ENCODE results near the gene AMZ1.
"Not testable (repeated sequence)": the region's sequence is repeated elsewhere in the genome, so short reads cannot be mapped to it uniquely, and the experiment has no call there.

AMZ1 gene

DNA sequence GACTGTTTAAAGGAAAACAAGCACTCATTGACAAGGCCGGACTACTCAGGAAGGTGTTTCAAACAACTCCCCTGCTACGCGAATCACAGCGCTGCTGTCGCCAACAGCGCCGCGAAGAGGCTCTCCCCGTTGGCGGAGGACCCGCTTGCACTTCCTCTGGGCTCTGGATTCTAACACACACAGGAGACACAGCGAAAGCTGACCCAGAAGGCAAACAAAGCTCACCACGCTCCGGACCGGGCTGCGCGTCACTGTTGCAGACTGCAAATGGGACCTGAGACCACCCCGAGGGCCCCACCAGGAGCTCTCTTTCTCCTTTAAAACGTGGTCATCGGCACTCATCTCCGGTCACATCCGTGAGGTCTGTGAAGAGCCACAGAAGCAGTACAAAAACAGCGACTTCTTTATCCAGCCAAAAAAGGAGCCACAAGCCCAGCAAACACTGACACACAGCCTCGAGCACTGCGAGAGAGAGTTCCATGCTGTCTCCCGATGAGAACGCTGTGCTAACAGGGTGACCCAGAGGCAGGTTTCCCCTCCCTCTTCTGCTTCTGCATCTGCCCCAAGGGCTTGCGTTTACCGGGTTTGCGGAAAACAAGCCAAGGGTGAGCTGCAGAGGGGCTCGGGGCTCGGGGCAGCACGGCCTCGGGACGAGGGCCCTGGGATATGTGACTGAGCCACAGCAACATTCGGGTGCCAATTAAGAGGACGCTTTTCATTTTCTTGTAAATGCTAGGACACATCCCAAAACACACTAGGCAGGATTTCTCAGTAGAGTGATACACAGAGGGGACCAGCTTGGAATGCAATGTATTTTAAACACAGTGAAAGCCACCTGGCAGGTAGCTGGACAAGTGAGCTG lies 41.3 kb downstream of the AMZ1 start:
- peak in 2 of 4 experiments; percentile 49 to 57 for DNase-seq

DNA sequence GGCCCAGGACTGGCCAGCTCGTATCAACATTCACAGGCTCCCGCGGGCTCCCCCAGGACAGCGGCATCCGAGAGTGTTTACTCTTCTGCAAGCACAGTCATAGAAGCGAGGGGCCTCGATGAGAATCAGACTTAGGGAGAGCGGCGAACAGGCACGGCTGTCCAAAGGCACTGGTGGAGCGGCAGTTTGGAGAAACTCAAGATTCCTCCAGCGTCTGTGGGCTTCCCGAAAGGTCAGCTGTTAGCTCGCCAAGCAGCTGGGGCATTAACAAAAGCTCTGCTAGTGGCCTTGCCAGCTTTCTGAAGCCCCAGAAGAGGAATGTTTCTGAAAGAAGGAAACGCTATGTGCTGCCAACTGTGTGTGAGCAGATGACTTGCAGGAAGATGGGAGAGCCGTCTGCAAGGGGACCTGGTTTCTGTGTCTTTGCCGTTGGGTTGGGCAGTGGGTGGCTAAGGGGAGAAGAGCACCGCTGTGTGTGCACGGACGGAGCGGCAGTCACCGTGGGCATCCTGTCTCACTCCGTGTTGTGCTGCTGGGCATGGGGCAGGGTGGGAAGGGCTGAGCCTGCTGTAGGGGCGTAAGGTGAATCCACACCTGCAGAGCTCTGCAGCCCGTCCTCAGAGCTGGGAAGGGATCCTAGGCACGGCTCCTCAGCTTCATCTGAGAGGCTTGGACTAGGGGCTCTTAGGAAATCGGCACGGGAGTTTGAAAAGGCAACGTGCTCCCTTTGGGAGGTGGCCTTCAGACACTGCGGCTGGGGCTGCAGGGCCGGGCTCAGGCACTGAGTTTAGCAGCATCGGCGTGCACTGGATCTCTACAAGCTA lies 42.1 kb downstream of the AMZ1 start:
- peak in 2 of 4 experiments; percentile 40 to 41 for DNase-seq

DNA sequence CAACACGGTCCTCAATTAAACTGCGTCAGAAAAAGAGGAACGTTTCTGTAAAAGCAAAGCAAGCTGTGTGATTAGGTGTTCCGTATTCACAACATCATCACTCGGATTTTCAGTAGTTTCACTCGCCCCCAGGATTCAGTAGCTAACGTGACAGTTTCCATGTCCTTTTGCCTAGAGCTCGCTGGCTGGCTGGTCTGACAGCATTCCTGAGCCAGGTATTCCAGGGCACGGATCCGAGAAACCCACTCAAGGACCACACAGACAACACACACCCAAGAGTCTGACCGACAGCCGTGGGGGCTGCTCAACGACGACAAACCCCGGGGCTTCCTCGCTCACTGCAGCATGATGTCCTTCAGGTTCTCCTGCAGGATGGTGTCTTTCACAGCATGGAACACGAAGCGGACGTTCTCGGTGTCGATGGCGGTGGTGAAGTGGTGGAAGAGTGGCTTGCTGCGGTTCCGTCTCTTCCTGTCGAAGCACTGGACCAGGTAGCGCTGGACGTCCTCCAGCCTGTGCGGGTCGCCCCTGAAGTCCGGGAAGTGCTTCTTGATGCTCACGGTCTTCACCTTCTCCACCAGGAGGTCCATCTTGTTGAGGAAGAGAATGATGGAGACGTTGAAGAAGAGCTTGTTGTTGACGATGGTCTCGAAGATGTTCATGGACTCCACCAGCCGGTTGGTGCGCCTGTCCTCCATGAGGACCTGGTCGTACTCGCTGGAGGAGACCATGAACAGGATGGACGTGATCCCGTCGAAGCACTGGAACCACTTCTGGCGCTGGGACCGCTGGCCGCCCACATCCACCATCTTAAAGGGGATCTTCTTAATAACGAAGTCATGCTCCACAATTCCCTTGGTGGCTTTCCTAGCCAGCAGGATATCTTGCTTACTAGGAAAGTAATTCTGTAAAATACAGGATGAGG lies 43.1 kb downstream of the AMZ1 start:
- peak in 1 of 4 experiments; percentile 27 for DNase-seq

DNA sequence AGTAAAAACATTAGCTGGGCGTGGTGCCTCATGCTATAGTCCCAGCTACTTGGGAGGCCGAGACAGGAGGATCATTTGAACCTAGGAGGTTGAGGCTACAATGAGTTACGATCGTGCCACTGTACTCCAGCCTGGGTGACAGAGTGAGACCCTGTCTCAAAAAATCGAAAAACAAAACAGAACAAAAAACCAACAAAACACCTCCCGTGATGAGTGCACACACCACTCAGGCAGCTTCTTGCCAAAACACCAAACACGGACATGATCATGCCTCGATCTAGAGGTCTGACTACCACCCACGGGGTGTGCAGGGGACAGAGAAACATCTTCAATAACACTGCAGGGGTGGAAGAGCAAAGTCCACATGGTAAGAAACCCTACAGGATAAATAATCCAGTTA lies 44.4 kb downstream of the AMZ1 start:
- DNase-seq, result no peak

DNA sequence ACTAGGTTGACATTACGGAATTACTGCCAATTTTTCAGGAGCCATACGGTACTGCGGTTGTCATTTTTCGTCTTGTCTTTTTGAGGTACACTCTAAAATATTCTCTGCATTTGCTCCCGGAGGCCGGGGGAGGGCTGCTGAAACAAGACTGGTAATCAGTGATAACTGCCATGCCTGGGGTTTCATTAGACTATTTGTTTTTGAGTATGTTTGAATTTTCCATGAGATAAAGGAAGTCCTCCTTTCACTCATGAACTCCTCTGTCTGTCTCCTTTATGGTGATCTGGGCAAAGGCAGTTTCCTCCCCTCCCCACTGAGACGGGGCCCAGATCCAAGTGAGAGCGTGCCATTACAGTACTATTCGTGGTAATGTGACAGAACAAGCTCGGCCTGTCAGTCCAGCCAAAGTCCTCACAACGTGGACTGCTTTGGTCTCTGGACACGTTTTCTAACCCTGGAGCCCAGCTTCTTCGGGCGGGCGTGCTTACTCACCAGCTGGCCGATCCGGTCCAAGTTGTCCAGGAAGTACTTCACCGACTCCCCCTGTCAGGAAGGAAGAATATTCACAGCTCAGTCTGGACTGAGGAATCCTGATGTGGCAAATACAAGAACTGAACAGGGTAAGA lies 45.1 kb downstream of the AMZ1 start:
- peak; percentile 21 to 58 (median 48) for DNase-seq

DNA sequence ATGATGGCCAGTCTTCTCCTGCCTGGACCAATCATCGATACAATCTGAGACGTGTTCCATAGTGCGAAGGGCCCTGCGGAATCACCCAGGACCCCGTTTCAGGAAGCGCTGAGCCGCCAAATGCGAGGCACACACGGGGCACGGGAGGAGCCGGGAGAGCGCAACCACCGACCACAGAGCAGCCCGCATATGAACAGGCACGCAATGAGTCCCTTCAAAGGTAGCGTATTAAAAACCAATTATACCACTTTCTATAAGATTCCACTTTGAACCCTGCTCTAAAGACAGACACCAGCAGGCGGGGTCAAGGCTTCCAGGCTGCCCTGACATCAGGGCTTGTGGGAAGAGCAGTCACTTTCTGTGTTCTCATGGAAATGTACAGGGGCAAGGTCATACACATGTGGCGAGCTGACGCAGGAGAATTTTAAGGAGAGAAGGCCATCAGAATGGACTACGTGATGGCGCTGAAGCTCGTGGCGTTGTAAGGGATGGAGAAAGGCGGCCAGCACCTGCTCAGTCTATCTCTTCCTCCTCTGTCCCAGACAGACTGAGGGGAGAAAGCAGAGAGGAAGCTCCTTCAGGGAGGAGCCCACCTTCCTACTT lies 46.2 kb downstream of the AMZ1 start:
- peak; percentile 51 to 77 (median 60) for DNase-seq

DNA sequence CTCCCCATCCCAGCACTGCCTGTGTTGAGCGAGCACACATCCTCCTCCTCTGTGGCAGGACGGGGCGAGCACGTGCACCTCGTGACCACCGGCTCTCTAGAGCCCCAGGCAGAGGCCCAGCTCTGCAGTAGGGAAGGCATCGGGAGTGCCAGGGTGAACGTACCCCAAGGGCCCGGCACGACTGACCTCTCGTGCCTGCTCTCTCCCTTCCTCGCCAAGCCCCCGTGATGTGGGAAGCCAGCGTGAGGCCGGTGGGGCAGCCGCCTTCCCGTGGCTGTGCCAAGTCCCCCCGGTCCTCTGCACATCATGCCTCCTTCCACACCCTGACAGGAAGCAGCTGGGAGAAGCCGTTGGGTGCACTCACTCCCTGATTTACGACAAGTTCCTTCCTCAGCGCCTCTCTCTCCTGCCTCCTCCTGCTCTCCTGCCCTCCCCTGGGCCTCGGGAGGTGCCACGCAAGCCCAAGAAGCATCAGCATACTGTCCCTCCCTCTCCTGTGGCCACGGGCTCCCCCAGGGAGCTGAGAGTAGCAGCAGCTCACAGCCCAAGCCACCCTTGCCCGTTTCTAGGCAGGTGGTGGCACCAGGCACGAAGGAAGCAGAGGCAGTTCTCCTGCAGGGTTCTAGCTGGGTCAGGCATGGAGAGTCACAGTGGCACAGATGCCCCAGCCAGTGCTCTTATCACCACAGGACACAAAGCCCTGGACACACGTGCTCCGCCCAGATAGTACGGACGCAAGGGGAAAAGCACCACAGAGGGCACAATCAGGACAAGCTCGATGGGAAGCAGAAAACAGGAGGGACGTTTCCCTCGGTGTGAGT lies 47.0 kb downstream of the AMZ1 start:
- peak; percentile 85 to 94 (median 92) for DNase-seq

DNA sequence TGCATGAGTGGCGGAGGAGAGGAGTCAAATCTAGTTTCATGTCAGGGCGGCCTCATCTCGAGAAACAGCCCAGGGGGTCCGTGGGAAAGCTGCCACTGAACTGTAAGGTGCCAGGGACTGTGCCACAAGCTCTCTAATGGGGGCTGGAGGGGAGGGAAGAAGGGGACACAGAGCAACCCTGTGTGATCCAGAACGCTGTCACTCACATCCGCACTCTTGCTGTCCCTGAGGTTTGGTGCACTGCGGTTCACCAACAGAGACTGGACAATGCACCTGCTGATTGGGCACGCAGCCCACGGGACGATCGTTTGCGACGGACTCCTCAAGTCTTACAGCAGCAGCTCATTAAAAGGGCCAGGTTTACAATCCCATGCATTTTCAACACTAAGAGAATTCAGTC lies 47.7 kb downstream of the AMZ1 start:
- DNase-seq, result peak in 1 of 4 experiments; percentile 9

DNA sequence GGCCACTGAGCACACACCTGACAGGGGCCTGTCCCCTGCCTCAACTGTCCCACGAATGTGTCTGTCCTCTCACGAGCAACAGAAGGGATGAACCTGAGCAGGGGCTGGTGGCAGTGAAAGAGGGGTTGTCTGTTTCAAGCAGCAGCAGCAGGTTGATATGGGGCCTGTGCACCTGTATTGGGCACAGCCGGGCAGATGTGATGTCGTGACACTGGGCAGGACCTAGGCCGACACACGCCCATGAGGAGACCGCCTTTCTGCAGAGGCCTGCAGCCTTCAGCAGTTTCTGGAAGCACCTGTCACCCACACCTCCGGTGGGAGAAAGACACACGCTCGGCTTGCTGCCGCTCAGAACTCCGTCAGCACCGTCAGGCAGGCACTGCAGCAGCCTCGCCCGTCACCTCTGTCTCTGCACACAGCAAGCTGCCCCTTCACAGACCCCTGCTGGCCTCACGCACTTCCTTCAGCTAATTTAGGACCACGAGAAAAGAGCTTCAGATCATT lies 48.5 kb downstream of the AMZ1 start:
- no peak for DNase-seq

DNA sequence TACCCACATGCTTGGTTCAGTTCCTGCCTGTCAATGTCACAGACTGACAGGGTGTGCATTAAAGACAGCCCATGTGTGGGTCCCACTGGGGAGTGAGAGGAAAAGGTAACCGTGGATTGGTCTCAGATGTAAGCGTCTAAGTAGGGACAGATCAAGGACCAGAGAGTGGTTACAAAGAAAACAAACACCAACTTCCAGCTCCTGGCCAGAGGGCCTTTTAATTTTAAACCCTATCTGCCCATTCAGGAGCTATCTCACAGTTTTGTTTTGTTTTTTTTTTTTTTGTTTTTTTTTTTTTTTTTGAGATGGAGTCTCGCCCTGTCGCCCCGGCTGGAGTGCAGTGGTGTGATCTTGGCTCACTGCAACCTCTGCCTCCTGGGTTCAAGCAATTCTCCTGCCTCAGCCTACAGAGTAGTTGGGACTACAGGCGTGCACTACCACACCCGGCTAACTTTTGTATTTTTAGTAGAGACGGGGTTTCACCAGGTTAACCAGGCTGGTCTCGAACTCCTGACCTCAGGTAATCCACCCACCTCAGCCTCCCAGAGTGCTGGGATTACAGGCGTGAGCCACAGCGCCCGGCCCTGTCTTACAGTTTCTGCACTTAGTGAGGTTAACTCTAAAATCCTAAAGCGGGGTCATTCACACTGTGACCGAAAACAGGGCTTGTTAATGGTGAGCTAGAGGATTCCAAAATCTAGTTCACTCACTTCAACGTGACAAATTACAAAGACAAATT lies 49.2 kb downstream of the AMZ1 start:
- peak in 1 of 4 experiments; percentile 2 for DNase-seq

DNA sequence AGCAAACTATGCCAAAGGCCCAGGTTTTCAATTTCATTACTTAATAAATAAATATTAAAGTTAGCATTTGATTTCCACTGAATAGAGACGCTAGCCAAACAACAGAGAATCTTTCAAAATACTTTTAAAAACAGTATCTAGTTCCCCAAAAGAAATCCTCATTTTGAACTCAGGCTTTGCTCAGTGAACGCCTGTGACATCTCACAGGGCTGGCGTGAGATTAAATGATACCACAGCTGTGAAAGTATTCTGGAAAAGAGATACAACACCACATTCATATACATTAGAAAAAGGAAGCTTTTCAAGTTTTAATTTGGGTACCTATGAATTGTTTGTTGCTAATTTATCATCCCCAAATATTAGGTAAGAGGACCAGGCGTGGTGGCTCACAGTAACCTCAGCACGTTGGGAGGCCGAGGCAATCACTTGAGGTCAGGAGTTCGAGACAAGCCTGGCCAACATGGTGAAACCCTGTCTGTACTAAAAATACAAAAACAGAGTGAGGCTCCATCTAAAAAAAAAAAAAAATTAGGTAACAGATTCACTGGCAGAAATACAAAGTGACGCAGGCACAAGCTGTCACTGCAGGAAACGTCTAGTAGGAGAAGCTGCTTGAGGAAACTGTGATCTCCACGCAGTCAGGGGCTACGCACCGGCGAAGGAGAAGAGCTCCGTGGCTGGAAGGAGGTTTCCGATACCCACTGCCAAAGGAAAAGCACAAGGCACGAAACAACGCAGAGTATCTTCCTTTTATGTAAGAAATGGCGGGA lies 50.0 kb downstream of the AMZ1 start:
- peak; percentile 85 to 96 (median 88) for DNase-seq

DNA sequence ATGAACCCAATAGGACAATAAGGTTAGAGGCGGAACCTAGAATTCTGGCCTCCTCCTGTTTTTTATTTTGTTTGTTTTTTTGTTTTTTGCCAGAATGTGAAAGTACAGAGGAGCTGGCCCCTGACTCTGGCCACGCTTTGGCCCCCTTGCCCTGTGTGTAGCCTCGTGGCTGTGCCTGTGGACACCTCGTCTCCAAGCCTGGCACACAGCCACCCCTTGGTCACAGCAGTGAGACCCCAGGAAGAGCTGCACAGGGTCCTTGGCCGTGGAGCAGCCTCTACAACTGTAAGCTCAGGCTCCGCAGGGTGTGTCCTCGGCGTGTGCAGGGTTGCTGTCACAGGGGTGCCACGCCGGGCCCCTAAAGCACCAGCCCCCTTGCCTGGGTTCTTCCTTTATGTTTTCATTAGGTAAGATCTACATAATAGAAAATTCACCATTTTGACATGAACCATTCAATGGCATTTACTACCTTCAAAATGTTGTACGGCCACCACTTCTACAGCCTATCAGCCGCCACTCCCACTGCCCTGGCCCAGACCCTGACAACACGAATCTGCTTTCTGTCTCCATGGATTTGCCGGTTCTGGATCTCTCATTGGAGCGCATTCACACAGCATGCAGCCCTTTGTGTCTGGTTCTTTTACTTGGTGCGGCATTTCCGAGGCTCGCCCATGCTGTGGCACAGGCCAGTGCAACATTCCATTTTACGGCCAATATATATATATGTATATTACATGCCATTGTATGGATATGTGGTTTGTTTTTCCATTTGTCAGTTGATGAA lies 51.0 kb downstream of the AMZ1 start:
- peak in 1 of 4 experiments; percentile 3 for DNase-seq

DNA sequence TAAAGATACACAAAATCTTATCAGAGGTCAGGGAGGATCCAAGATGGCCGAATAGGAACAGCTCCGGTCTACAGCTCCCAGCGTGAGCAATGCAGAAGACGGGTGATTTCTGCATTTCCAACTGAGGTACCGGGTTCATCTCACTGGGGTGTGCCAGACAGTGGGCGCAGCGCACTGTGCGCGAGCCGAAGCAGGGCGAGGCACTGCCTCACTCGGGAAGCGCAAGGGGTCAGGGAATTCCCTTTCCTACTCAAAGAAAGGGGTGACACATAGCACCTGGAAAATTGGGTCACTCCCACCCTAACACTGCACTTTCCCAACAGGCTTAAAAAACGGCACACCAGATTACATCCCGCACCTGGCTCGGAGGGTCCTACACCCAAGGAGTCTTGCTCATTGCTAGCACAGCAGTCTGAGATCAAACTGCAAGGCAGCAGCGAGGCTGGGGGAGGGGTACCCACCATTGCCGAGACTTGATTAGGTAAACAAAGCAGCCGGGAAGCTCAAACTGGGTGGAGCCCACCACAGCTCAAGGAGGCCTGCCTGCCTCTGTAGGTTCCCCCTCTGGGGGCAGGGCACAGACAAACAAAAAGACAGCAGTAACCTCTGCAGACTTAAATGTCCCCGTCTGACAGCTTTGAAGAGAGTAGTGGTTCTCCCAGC lies 55.7 kb downstream of the AMZ1 start:
- DNase-seq, result not testable (repeated sequence)

DNA sequence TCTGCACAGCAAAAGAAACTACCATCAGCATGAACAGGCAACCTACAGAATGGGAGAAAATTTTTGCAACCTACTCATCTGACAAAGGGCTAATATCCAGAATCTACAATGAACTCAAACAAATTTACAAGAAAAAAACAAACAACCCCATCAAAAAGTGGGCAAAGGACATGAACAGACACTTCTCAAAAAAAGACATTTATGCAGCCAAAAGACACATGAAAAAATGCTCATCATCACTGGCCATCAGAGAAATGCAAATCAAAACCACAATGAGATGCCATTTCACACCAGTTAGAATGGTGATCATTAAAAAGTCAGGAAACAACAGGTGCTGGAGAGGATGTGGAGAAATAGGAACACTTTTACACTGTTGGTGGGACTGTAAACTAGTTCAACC lies 60.7 kb downstream of the AMZ1 start:
- not testable (repeated sequence) for DNase-seq

DNA sequence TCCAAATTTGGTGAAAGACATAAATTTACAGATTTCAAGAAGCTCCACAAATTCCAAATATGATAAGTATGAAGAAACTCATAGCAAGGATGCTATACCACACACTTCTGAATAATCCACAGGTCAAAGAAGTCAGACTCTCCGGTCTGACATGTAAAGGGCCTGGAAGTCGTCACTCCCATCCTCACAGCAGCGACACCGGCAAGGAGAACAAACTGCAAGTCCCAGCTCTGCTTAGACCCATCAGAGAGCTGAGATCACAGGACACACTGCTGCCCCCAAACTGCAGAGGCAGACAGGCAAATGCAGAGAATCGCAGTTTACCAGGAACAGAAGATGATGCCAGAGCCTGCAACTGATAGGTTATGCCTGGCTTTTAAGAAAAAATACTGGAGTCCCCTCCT lies 62.0 kb downstream of the AMZ1 start:
- DNase-seq, result no peak

DNA sequence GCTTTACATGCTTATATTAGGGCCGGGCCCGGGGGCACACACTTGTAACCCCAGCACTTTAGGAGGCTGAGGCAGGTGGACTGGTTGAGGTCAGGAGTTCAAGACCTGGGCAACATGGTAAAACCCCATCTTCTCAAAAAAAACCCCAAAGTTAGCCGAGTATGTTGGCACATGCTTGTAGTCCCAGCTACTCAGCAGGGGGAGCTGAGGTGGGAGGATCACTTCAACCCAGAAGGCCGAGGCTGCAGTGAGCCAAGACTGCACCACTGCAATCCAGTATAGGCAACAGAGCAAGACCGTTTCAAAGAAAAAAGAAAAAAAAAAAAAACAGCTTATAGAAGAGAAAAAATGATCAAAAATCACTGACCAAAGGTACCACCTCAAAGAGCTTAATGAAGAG lies 63.1 kb downstream of the AMZ1 start:
- DNase-seq, result no peak

DNA sequence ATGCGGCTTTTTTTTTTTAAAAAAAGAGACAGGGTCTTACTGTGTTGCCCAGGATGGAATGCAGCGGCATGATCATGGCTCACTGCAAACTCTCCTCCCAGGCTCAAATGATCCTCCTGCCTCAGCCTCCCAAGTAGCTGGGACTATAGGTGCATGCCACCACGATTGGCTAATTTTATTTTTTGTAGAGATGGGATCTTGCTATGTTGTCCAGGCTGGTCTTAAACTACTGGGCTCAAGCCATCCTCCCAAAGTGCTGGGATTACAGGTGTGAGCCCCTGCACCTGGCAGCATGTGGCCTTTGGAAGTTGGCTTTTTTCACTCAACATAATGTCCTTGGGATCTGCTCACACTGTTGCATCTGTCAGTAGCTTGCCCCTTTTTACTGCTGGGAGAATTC lies 65.1 kb downstream of the AMZ1 start:
- DNase-seq, result no peak
